Measurements from ENCODE around the gene AIG1.

Gene AIG1

GRCh38 chr6:143198312-143198711, 137.6 kb downstream of the AIG1 start:
- Histone ChIP-seq H3K27me3 (replicated peaks; ENCODE audit: control insufficient read depth, insufficient read depth, low read length, poor library complexity, severe bottlenecking) (no peaks in the 10 kb centered on the region), H3K9me3 (ENCODE audit: control insufficient read depth, low read length) (no peaks in the 10 kb centered on the region), H3K4me3 (ENCODE audit: insufficient read depth, low read depth, low read length, poor library complexity, severe bottlenecking) (no peak overlapping the region), H3K27ac (ENCODE audit: insufficient read depth, low read length, poor library complexity, severe bottlenecking) (no peak overlapping the region), H3K36me3 (ENCODE audit: control insufficient read depth, insufficient read depth, low read length) (no peaks in the 10 kb centered on the region), H3K4me1 (ENCODE audit: control insufficient read depth, insufficient read depth, low read length, poor library complexity, severe bottlenecking) (no peaks in the 10 kb centered on the region)
- DNase-seq: no peak

GRCh38 chr6:143199291-143199690, 138.6 kb downstream of the AIG1 start:
- Histone ChIP-seq H3K4me3 (ENCODE audit: insufficient read depth, low read depth, low read length, poor library complexity, severe bottlenecking) (no peak overlapping the region), H3K4me1 (ENCODE audit: control insufficient read depth, insufficient read depth, low read length, poor library complexity, severe bottlenecking) (no peaks in the 10 kb centered on the region), H3K27me3 (replicated peaks; ENCODE audit: control insufficient read depth, insufficient read depth, low read length, poor library complexity, severe bottlenecking) (no peaks in the 10 kb centered on the region), H3K36me3 (ENCODE audit: control insufficient read depth, insufficient read depth, low read length) (no peaks in the 10 kb centered on the region), H3K27ac (ENCODE audit: insufficient read depth, low read length, poor library complexity, severe bottlenecking) (no peak overlapping the region), H3K9me3 (ENCODE audit: control insufficient read depth, low read length) (no peaks in the 10 kb centered on the region)
- DNase-seq: no peak

GRCh38 chr6:143200167-143200770, 139.6 kb downstream of the AIG1 start:
- no peak for DNase-seq
- H3K9me3 ChIP-seq (ENCODE audit: control insufficient read depth, low read length): no peaks in the 10 kb centered on the region
- H3K27ac ChIP-seq (ENCODE audit: insufficient read depth, low read length, poor library complexity, severe bottlenecking): no peak overlapping the region
- H3K4me1 ChIP-seq (ENCODE audit: control insufficient read depth, insufficient read depth, low read length, poor library complexity, severe bottlenecking): no peaks in the 10 kb centered on the region
- no peaks in the 10 kb centered on the region for H3K27me3 ChIP-seq (replicated peaks; ENCODE audit: control insufficient read depth, insufficient read depth, low read length, poor library complexity, severe bottlenecking)
- no peaks in the 10 kb centered on the region for H3K36me3 ChIP-seq (ENCODE audit: control insufficient read depth, insufficient read depth, low read length)
- no peak overlapping the region for H3K4me3 ChIP-seq (ENCODE audit: insufficient read depth, low read depth, low read length, poor library complexity, severe bottlenecking)

- Histone ChIP-seq H3K9me3 (ENCODE audit: control insufficient read depth, low read length) (no peaks in the 10 kb centered on the region), H3K27ac (ENCODE audit: insufficient read depth, low read length, poor library complexity, severe bottlenecking) (no peak overlapping the region), H3K4me1 (ENCODE audit: control insufficient read depth, insufficient read depth, low read length, poor library complexity, severe bottlenecking) (no peaks in the 10 kb centered on the region), H3K36me3 (ENCODE audit: control insufficient read depth, insufficient read depth, low read length) (no peaks in the 10 kb centered on the region), H3K27me3 (replicated peaks; ENCODE audit: control insufficient read depth, insufficient read depth, low read length, poor library complexity, severe bottlenecking) (no peaks in the 10 kb centered on the region), H3K4me3 (ENCODE audit: insufficient read depth, low read depth, low read length, poor library complexity, severe bottlenecking) (no peak overlapping the region)
- DNase-seq: no peak
Measured at GRCh38 chr6:143204045-143204444, 143.4 kb downstream of the AIG1 start.

- H3K9me3 ChIP-seq (ENCODE audit: control insufficient read depth, low read length): no peaks in the 10 kb centered on the region
- no peak overlapping the region for H3K27ac ChIP-seq (ENCODE audit: insufficient read depth, low read length, poor library complexity, severe bottlenecking)
- no peaks in the 10 kb centered on the region for H3K27me3 ChIP-seq (replicated peaks; ENCODE audit: control insufficient read depth, insufficient read depth, low read length, poor library complexity, severe bottlenecking)
- no peak for DNase-seq
- no peak overlapping the region for H3K4me3 ChIP-seq (ENCODE audit: insufficient read depth, low read depth, low read length, poor library complexity, severe bottlenecking)
- no peaks in the 10 kb centered on the region for H3K4me1 ChIP-seq (ENCODE audit: control insufficient read depth, insufficient read depth, low read length, poor library complexity, severe bottlenecking)
- H3K36me3 ChIP-seq (ENCODE audit: control insufficient read depth, insufficient read depth, low read length): no peaks in the 10 kb centered on the region
Measured at GRCh38 chr6:143205131-143205535, 144.4 kb downstream of the AIG1 start.

- Histone ChIP-seq H3K27ac (ENCODE audit: insufficient read depth, low read length, poor library complexity, severe bottlenecking) (no peak overlapping the region), H3K4me3 (ENCODE audit: insufficient read depth, low read depth, low read length, poor library complexity, severe bottlenecking) (no peak overlapping the region), H3K9me3 (ENCODE audit: control insufficient read depth, low read length) (no peaks in the 10 kb centered on the region), H3K4me1 (ENCODE audit: control insufficient read depth, insufficient read depth, low read length, poor library complexity, severe bottlenecking) (no peaks in the 10 kb centered on the region), H3K36me3 (ENCODE audit: control insufficient read depth, insufficient read depth, low read length) (no peaks in the 10 kb centered on the region), H3K27me3 (replicated peaks; ENCODE audit: control insufficient read depth, insufficient read depth, low read length, poor library complexity, severe bottlenecking) (no peaks in the 10 kb centered on the region)
- no peak for DNase-seq
Measured at GRCh38 chr6:143205585-143205984, 144.9 kb downstream of the AIG1 start.

- H3K27ac ChIP-seq (ENCODE audit: insufficient read depth, low read length, poor library complexity, severe bottlenecking): no peak overlapping the region
- DNase-seq: no peak
- no peak overlapping the region for H3K4me3 ChIP-seq (ENCODE audit: insufficient read depth, low read depth, low read length, poor library complexity, severe bottlenecking)
Measured at GRCh38 chr6:143205991-143206390, 145.3 kb downstream of the AIG1 start.

GRCh38 chr6:143206550-143206949, 145.9 kb downstream of the AIG1 start:
- no peak overlapping the region for H3K27ac ChIP-seq (ENCODE audit: insufficient read depth, low read length, poor library complexity, severe bottlenecking)
- H3K27me3 ChIP-seq (replicated peaks; ENCODE audit: control insufficient read depth, insufficient read depth, low read length, poor library complexity, severe bottlenecking): no peaks in the 10 kb centered on the region
- H3K9me3 ChIP-seq (ENCODE audit: control insufficient read depth, low read length): no peaks in the 10 kb centered on the region
- no peaks in the 10 kb centered on the region for H3K36me3 ChIP-seq (ENCODE audit: control insufficient read depth, insufficient read depth, low read length)
- H3K4me1 ChIP-seq (ENCODE audit: control insufficient read depth, insufficient read depth, low read length, poor library complexity, severe bottlenecking): no peaks in the 10 kb centered on the region
- H3K4me3 ChIP-seq (ENCODE audit: insufficient read depth, low read depth, low read length, poor library complexity, severe bottlenecking): no peak overlapping the region
- DNase-seq: no peak

More at GRCh38 chr6:143205991-143206390, 145.3 kb downstream of the AIG1 start:
- Histone ChIP-seq H3K36me3 (ENCODE audit: control insufficient read depth, insufficient read depth, low read length) (no peaks in the 10 kb centered on the region), H3K27me3 (replicated peaks; ENCODE audit: control insufficient read depth, insufficient read depth, low read length, poor library complexity, severe bottlenecking) (no peaks in the 10 kb centered on the region), H3K9me3 (ENCODE audit: control insufficient read depth, low read length) (no peaks in the 10 kb centered on the region), H3K4me1 (ENCODE audit: control insufficient read depth, insufficient read depth, low read length, poor library complexity, severe bottlenecking) (no peaks in the 10 kb centered on the region)

- no peak overlapping the region for H3K4me3 ChIP-seq (ENCODE audit: insufficient read depth, low read depth, low read length, poor library complexity, severe bottlenecking)
- H3K4me1 ChIP-seq (ENCODE audit: control insufficient read depth, insufficient read depth, low read length, poor library complexity, severe bottlenecking): no peaks in the 10 kb centered on the region
- H3K36me3 ChIP-seq (ENCODE audit: control insufficient read depth, insufficient read depth, low read length): no peaks in the 10 kb centered on the region
- no peak for DNase-seq
- H3K27me3 ChIP-seq (replicated peaks; ENCODE audit: control insufficient read depth, insufficient read depth, low read length, poor library complexity, severe bottlenecking): no peaks in the 10 kb centered on the region
- no peaks in the 10 kb centered on the region for H3K9me3 ChIP-seq (ENCODE audit: control insufficient read depth, low read length)
- H3K27ac ChIP-seq (ENCODE audit: insufficient read depth, low read length, poor library complexity, severe bottlenecking): no peak overlapping the region
Measured at GRCh38 chr6:143210420-143210819, 149.7 kb downstream of the AIG1 start.

GRCh38 chr6:143213859-143214376, 153.2 kb downstream of the AIG1 start:
- H3K27me3 ChIP-seq (replicated peaks; ENCODE audit: control insufficient read depth, insufficient read depth, low read length, poor library complexity, severe bottlenecking): no peaks in the 10 kb centered on the region
- no peaks in the 10 kb centered on the region for H3K4me1 ChIP-seq (ENCODE audit: control insufficient read depth, insufficient read depth, low read length, poor library complexity, severe bottlenecking)
- H3K4me3 ChIP-seq (ENCODE audit: insufficient read depth, low read depth, low read length, poor library complexity, severe bottlenecking): no peak overlapping the region
- H3K27ac ChIP-seq (ENCODE audit: insufficient read depth, low read length, poor library complexity, severe bottlenecking): no peak overlapping the region
- DNase-seq: no peak
- no peaks in the 10 kb centered on the region for H3K36me3 ChIP-seq (ENCODE audit: control insufficient read depth, insufficient read depth, low read length)
- H3K9me3 ChIP-seq (ENCODE audit: control insufficient read depth, low read length): no peaks in the 10 kb centered on the region
